Measurements from ENCODE around the gene RRAGA.

DNA sequence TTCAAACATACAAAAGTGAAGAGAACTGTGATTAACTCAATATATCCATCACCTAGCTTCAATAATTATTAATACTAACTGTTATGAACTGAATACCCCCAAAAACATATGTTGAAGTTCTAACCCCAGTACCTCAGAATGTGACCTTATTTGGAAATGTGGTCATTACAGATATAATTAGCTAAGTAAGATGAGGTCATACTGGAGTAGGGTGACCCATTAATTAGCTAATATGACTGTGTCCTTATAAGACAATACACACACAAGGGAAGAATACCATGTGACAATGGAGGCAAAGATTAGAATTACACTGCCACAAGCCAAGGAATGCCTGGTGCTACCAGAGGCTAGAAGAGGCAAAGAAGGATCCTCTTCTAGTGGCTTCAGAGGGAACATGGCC is 7.8 kb downstream of the RRAGA start:
- TF ChIP-seq EZH2 (IDR thresholded peaks at IDR 0.05; ENCODE audit: insufficient read depth, low read length) (no peak), CTCF (IDR thresholded peaks at IDR 0.05; ENCODE audit: insufficient read depth, low read depth, low read length) (no peak)

Measured in astrocyte (in vitro differentiated cells and primary cell).